Activated CD4-positive, alpha-beta T cell treated with anti-CD3 and anti-CD28 coated beads for 24 hours (primary cell): ENCODE results near the gene B4GALT2.

ENCODE experiments used
- DNase-seq, 2 donors: peaks; one replicate each; pipeline ENCODE4 v3.0.0-alpha.2; 2020; ENCODE audit warnings: low read depth in 2 of 2

Gene B4GALT2

GRCh38 chr1:43978551-43979260 lies at the start of gene B4GALT2:
Gene B4GALT2, plus strand, starts transcription at chr1:43979210. Its CDS starts 1,951 bp downstream, at chr1:43981161.
- DNase-seq: peak in 1 of 2 donors; percentile 25

- DNase-seq: no peak
These were observed 48.7 kb upstream of the B4GALT2 start for GRCh38 chr1:43930168-43930948.

GRCh38 chr1:43930949-43931275 lies 48.1 kb upstream of the B4GALT2 start:
- DNase-seq: no peak

- no peak for DNase-seq
These were observed 47.0 kb upstream of the B4GALT2 start for GRCh38 chr1:43931711-43932660.

GRCh38 chr1:43932786-43933385 lies 46.1 kb upstream of the B4GALT2 start:
- no peak for DNase-seq

GRCh38 chr1:43933386-43934100 lies 45.5 kb upstream of the B4GALT2 start, which contains the start of gene ARTN:
Gene ARTN, plus strand, starts transcription at chr1:43933801. Its CDS starts 1,856 bp downstream, at chr1:43935657.
- no peak for DNase-seq

GRCh38 chr1:43934101-43934985 lies 44.7 kb upstream of the B4GALT2 start:
- DNase-seq: peak; percentile 30 to 51

- DNase-seq: no peak
These were observed 44.1 kb upstream of the B4GALT2 start for GRCh38 chr1:43934986-43935324.

- DNase-seq: no peak
These were observed 43.1 kb upstream of the B4GALT2 start for GRCh38 chr1:43935711-43936427.

- no peak for DNase-seq
These were observed 42.4 kb upstream of the B4GALT2 start for GRCh38 chr1:43936431-43937151.

GRCh38 chr1:43937179-43937865 lies 41.7 kb upstream of the B4GALT2 start:
- DNase-seq: no peak

GRCh38 chr1:43938383-43938782 lies 40.6 kb upstream of the B4GALT2 start:
- no peak for DNase-seq

GRCh38 chr1:43938892-43939587 lies 40.0 kb upstream of the B4GALT2 start:
- no peak for DNase-seq

- DNase-seq: no peak
These were observed 36.6 kb upstream of the B4GALT2 start for GRCh38 chr1:43942411-43942810.

GRCh38 chr1:43944860-43945259 lies 34.1 kb upstream of the B4GALT2 start:
- DNase-seq: no peak

- no peak for DNase-seq
These were observed 33.3 kb upstream of the B4GALT2 start for GRCh38 chr1:43945674-43946235.
